HepG2 (cell line): ENCODE measurements around the gene DUSP5.

Experiments used
- CTCF ChIP-seq: sonication (generic); formaldehyde crosslinking; IDR thresholded peaks from 2 replicates; pipeline ENCODE4 v1.5.0; 2020; ENCODE audit warnings: mild to moderate bottlenecking, missing genetic modification reagents, moderate library complexity
- E2F1 ChIP-seq: sonication (generic); formaldehyde crosslinking; IDR thresholded peaks from 2 replicates; pipeline ENCODE4 v1.5.0; 2020; ENCODE audit warnings: missing genetic modification reagents
- PLSCR1 ChIP-seq: sonication (generic); formaldehyde crosslinking; IDR thresholded peaks from 2 replicates; pipeline ENCODE4 v1.5.0; 2020; ENCODE audit warnings: missing genetic modification reagents, mild to moderate bottlenecking, borderline replicate concordance
- SYNCRIP ChIP-seq: fragments of 200-400 bp; formaldehyde crosslinking; IDR thresholded peaks from 2 replicates; pipeline ENCODE4 v1.6.1; 2018; ENCODE audit warnings: mild to moderate bottlenecking, low read depth, low read length; ENCODE audit not compliant: insufficient read depth
- TBL1XR1 ChIP-seq: fragments of 150-350 bp; IDR thresholded peaks from 2 replicates; pipeline ENCODE4 v1.6.1; 2014; ENCODE audit warnings: borderline replicate concordance, low read length; ENCODE audit not compliant: partially characterized antibody
- TOE1 ChIP-seq: sonication (generic); formaldehyde crosslinking; IDR thresholded peaks from 2 replicates; pipeline ENCODE4 v1.4.0; 2020; ENCODE audit warnings: mild to moderate bottlenecking, missing genetic modification reagents
- ZEB1 ChIP-seq: IDR thresholded peaks from 2 replicates; pipeline ENCODE4 v1.6.1; 2012; ENCODE audit warnings: mild to moderate bottlenecking, low read depth, inconsistent platforms; ENCODE audit not compliant: insufficient replicate concordance

GRCh38 chr10:110474017-110474416 lies 23.7 kb upstream of the DUSP5 start:
- TF ChIP-seq TOE1 (CRISPR knock-in tag): no peak
- TF ChIP-seq PLSCR1: no peak
- TF ChIP-seq E2F1 (CRISPR knock-in tag): no peak
- no peak for TF ChIP-seq SYNCRIP
- no peak for TF ChIP-seq CTCF
- TF ChIP-seq ZEB1: no peak
- no peak for TF ChIP-seq TBL1XR1
